Activated T-helper 9 cell treated with anti-CD3 and anti-CD28 coated beads, Interleukin-2, amount 50 U/mL, for 16 hours (primary cell): ENCODE results near the gene INSIG1.

Source experiments
- DNase-seq: peaks from one replicate; pipeline ENCODE4 v3.0.0-alpha.2; 2020; ENCODE audit warnings: low read depth

The INSIG1 gene

GRCh38 chr7:155266440-155266839 lies 31.2 kb upstream of the INSIG1 start:
- no peak for DNase-seq

- no peak for DNase-seq
These were observed 30.7 kb upstream of the INSIG1 start for GRCh38 chr7:155267023-155267422.

- DNase-seq: no peak
These were observed 30.2 kb upstream of the INSIG1 start for GRCh38 chr7:155267436-155267835.

GRCh38 chr7:155268211-155268610 lies 29.5 kb upstream of the INSIG1 start:
- DNase-seq: no peak

- DNase-seq: no peak
These were observed 28.6 kb upstream of the INSIG1 start for GRCh38 chr7:155268921-155269650.

- no peak for DNase-seq
These were observed 27.7 kb upstream of the INSIG1 start for GRCh38 chr7:155269766-155270585.

GRCh38 chr7:155270861-155271260 lies 26.8 kb upstream of the INSIG1 start:
- no peak for DNase-seq

GRCh38 chr7:155274633-155275355 lies 22.9 kb upstream of the INSIG1 start:
- no peak for DNase-seq

GRCh38 chr7:155276042-155276799 lies 21.5 kb upstream of the INSIG1 start:
- DNase-seq: no peak

GRCh38 chr7:155276800-155277375 lies 20.8 kb upstream of the INSIG1 start:
- no peak for DNase-seq

GRCh38 chr7:155277385-155277994 lies 20.2 kb upstream of the INSIG1 start:
- DNase-seq: no peak

GRCh38 chr7:155278921-155279320 lies 18.8 kb upstream of the INSIG1 start:
- DNase-seq: no peak

- no peak for DNase-seq
These were observed 17.8 kb upstream of the INSIG1 start for GRCh38 chr7:155279787-155280445.

GRCh38 chr7:155280446-155281397 lies 17.0 kb upstream of the INSIG1 start:
- DNase-seq: no peak

GRCh38 chr7:155281398-155281969 lies 16.2 kb upstream of the INSIG1 start:
- DNase-seq: no peak

GRCh38 chr7:155282671-155283070 lies 15.0 kb upstream of the INSIG1 start:
- DNase-seq: no peak

GRCh38 chr7:155283565-155284194 lies 14.0 kb upstream of the INSIG1 start:
- DNase-seq: no peak

- DNase-seq: no peak
These were observed 13.0 kb upstream of the INSIG1 start for GRCh38 chr7:155284496-155285274.
